GM18498 (cell line): ENCODE measurements around the gene GH2.
A peak's percentile ranks its signal among the peaks of the same experiment; 100 is the strongest.
"Not testable (repeated sequence)": the region's sequence is repeated elsewhere in the genome, so short reads cannot be mapped to it uniquely, and the experiment has no call there.

ENCODE experiments used
- ATAC-seq: cut with Tn5 transposase; IDR thresholded peaks from one replicate; pipeline ENCODE4 v1.9.1; 2021; ENCODE audit warnings: mild to moderate bottlenecking, moderate library complexity; ENCODE audit not compliant: unreplicated experiment

Gene GH2

GRCh38 chr17:63881935-63882601 lies at the start of gene GH2:
GH2 (minus strand) TSS chr17:63881944; CDS start chr17:63881801, 143 bp downstream.
- no peak for ATAC-seq

GRCh38 chr17:63930951-63931575 lies 49.3 kb upstream of the GH2 start:
- ATAC-seq, result no peak

GRCh38 chr17:63929860-63930766 lies 48.4 kb upstream of the GH2 start:
- ATAC-seq, result no peak

- no peak for ATAC-seq
Measured at GRCh38 chr17:63928966-63929695, 47.4 kb upstream of the GH2 start.

- no peak for ATAC-seq
Measured at GRCh38 chr17:63928172-63928666, 46.5 kb upstream of the GH2 start.

DNA sequence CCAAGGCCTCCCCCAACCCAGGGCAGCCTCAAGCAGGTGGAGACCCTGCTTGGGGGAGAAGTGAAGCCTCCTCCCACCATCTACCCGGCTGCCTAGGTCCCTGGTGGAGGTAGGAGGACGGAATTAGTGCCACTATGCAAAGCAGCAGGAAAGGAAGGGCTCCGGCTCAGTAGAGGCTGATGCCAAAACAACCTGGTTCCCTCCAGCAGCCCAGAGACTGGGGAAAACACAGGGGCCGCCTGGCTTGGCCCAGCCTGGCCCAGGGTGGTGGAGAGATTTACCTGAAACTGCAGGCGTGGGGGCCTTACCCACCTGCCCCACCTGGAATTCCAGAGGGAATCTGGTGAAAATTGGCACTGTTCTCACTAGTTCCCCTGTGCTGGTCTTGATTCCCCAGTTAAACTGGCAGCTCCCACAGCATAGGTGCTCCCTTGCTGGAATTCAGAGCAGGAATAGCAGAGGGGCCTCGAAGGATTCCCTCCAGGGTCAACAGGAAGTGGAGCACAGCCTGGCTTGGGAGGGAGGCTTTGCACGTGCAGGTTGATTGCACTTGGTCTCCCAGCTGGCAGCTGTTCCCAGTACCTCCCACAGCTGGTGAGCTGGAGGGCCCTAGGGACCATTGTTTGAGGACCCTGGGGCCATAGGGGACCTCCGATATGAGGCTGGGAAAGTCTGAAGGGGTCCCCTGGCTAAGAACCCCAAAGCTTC lies 45.9 kb upstream of the GH2 start:
- no peak for ATAC-seq

GRCh38 chr17:63926164-63926563 lies 44.4 kb upstream of the GH2 start:
- ATAC-seq, result no peak

GRCh38 chr17:63925615-63926014 lies 43.9 kb upstream of the GH2 start:
- ATAC-seq, result no peak

- ATAC-seq, result not testable (repeated sequence)
Measured at GRCh38 chr17:63922402-63922801, 40.7 kb upstream of the GH2 start.

DNA sequence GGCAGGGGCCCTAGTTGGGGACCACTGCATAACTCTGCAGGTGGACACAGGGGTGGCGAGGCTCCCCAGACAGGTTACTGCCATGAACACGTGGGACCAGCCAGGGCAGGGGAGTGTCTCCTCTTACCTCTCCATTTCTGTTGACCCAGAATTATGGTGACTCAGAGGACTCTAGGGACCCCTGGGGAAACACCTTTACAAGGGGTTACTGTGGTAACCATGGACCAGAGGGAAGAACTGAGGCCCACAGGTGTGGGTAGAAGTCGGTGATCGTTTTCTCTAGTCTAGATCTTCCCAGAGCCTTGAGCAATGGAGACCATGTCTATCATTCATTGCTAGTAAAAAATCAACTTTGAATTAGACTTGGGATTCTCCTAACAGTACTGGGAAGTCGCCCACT lies 39.0 kb upstream of the GH2 start:
- ATAC-seq, result not testable (repeated sequence)

DNA sequence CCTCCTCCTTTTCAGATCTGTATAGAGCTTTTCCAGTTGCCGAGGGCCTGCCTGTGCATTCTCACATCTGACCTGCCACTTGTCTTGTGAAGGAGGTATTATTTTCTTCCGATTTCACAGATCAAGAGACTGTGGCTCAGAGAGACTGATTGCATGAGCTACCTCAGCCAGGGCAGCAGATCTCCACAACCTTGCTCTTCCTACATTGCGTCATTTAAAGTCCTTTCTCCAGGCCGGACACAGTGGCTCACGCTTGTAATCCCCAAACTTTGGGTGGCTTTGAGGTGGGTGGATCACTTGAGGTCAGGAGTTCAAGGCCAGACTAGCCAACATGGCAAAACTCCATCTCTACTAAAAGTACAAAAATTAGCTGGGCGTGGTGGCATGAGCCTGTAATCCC lies 38.3 kb upstream of the GH2 start:
- ATAC-seq, result not testable (repeated sequence)

DNA sequence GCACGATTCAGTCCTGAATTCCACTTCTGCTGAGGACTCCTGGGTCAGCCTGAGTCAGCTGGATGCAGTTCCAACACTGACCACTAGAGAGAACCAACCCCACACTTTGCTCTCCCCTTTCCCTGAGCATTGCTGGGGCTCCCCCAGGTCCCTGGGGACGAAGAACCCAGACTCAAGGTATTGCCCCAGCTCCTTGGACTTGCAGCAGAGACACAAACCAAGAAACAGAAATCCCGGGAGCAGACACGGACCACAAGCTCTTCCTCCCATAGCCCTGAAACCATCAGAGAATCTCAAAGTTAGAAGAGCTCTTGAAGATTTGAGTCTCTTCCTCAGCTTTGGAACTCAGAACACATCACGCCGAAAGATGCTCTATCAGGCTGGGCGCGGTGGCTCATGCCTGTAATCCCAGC lies 37.6 kb upstream of the GH2 start:
- peak; percentile 74 for ATAC-seq

DNA sequence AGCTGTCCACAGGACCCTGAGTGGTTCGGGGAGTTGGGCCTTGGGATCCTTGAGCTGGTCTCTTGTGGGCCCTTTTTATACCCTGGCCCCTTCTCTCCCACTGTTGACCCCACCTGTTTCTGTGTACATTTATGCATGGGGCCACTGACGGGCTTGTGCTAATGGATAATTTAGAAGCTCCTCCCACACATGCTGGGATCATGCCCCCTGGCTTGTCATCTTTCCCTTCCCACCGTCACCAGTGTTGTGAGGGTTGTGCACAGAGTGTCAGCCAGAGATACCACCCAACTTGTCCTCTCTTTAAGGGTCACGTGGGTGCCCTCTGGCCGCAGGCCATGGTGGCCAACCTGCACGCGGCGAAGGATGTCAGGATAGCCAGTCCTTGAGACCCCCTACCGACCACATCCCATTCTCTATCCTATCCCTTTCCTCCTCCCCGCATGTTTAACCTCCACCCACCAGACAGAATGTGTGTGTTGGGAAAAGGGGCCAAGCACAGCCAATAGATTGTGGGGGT lies 37.1 kb upstream of the GH2 start, which contains the start of gene GH1:
Gene GH1, minus strand, starts transcription at position 51 of the 517 bp plus-strand sequence. CDS start 63 bp downstream, outside the sequence.
- ATAC-seq, result not testable (repeated sequence)

DNA sequence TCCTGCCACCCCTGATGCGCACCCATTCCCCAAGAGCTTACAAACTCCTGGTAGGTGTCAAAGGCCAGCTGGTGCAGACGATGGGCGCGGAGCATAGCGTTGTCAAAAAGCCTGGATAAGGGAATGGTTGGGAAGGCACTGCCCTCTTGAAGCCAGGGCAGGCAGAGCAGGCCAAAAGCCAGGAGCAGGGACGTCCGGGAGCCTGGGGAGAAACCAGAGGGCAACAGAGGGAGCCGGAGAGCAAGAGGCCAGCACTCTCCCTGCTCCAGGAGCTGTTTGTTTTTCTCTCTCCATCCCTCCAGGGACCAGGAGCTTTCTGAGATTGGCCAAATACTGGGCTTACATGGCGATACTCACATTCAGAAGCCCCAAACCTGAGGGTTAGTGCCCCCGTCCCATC lies 36.6 kb upstream of the GH2 start:
- ATAC-seq, result no peak

DNA sequence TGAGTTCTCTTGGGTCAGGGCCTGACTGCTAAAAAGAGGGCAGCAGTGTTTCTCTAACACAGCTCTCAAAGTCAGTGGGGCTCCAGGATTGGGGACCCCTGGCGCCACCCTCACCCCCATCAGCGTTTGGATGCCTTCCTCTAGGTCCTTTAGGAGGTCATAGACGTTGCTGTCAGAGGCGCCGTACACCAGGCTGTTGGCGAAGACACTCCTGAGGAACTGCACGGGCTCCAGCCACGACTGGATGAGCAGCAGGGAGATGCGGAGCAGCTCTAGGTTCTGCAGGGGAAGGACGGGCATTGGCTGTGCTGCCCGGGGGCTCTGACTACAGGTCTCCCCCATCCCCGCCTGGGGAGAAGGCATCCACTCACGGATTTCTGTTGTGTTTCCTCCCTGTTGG lies 35.9 kb upstream of the GH2 start:
- ATAC-seq, result no peak

GRCh38 chr17:63917206-63917605 lies 35.5 kb upstream of the GH2 start:
- not testable (repeated sequence) for ATAC-seq

DNA sequence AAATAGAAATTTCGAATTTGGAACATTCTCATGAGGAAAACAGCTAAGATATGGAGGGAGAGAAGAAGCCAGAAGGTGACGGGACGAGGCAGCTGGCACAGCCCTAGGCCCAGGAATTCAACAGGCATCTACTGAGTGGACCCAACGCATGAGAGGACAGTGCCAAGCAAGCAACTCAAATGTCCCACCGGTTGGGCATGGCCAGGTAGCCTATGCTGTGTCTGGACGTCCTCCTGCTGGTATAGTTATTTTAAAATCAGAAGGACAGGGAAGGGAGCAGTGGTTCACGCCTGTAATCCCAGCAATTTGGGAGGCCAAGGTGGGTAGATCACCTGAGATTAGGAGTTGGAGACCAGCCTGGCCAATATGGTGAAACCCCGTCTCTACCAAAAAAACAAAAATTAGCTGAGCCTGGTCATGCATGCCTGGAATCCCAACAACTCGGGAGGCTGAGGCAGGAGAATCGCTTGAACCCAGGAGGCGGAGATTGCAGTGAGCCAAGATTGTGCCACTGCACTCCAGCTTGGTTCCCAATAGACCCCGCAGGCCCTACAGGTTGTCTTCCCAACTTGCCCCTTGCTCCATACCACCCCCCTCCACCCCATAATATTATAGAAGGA lies 34.9 kb upstream of the GH2 start:
- no peak for ATAC-seq

DNA sequence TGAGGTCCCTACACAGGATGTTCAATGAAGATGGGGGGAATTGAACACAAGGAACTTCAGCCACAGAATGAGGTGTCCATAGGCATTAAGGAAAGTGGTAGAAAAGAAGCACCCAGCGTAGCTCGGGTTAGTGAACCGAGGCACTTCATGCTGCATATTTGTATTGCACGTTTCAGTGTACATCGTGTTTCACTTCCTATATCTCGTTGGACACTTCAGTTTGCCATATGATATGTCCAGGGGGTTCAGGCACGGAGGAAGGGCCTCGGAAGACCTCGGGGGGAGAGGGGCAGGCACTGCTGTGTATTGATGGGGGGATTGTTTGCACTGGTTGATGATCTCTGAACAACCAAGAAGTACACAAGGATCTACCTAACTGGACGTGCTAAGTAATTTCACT lies 34.0 kb upstream of the GH2 start:
- peak; percentile 43 for ATAC-seq

GRCh38 chr17:63914471-63914870 lies 32.7 kb upstream of the GH2 start:
- no peak for ATAC-seq
